AG04450 (cell line): ENCODE measurements around the gene TPCN2. TPM values are rescaled to one million over a fixed set of nuclear protein-coding genes. Genes with fewer than 3 reads are reported as not detected.

Experiments
- CTCF ChIA-PET: fragments of 300-600, 350-600 bp; formaldehyde crosslinking; extraction: SDS; loops from one replicate; lab custom pipeline; 2022; ENCODE audit warnings: antibody characterized with exemption, inconsistent platforms; lab: Charles Lee
- POLR2A ChIA-PET: fragments of 350-600 bp; formaldehyde crosslinking; extraction: SDS; loops from one replicate; lab custom pipeline; 2021; ENCODE audit warnings: antibody characterized with exemption, inconsistent platforms; lab: Yijun Ruan, JAX
- DNase-seq: peaks from one replicate; pipeline ENCODE4 v3.0.0-alpha.2; 2011; ENCODE audit warnings: low read depth, low spot score
- H3K27ac ChIP-seq: one replicate; pipeline ENCODE4 v1.5.1; 2012; ENCODE audit warnings: low read depth, low read length, control low read depth
- H3K27me3 ChIP-seq: one replicate; pipeline ENCODE4 v1.6.0; 2012; ENCODE audit warnings: low read length; ENCODE audit not compliant: control insufficient read depth, insufficient read depth
- H3K4me3 ChIP-seq: 2 replicates; pipeline ENCODE4 v1.5.1; 2011; ENCODE audit warnings: mild to moderate bottlenecking, low read depth, low read length, control low read depth
- H3K9me3 ChIP-seq: 2 replicates; pipeline ENCODE4 v1.5.1; 2012; ENCODE audit warnings: low read length; ENCODE audit not compliant: control insufficient read depth, insufficient read depth
- CTCF ChIP-seq: IDR thresholded peaks from 2 replicates; pipeline ENCODE4 v1.5.1; 2011; ENCODE audit warnings: low read depth, low read length, control low read depth, inconsistent platforms
- polyA plus RNA-seq: library from polyadenylated mRNA; depleted of rRNA; stranded (reverse); fragments of >200 nt; gene quantifications from 2 replicates; pipeline ENCODE4 v1.2.3, GENCODE V29; 2011

TPCN2 gene
- polyA plus RNA-seq, 1 experiment, result 6.4 TPM

- no peak overlapping the region for H3K27ac ChIP-seq
- DNase-seq, result no peak
- H3K9me3 ChIP-seq, result no peaks in the 10 kb centered on the region
- no peak for TF ChIP-seq CTCF
- ChIA-PET POLR2A (interaction anchor here (0.6 to 1.0 kb wide), 2 partner anchors 27 to 233 kb away, joined by 3 to 4 read pairs; no protein-coding TSS in a partner anchor), CTCF (interaction anchor here (2.6 kb wide), 1 partner anchor 9 kb away, joined by 12 read pairs; no protein-coding TSS in a partner anchor)
- no peak overlapping the region for H3K4me3 ChIP-seq
- peaks cover 4% of the 10 kb centered on the region for H3K27me3 ChIP-seq
Measured at GRCh38 chr11:69035150-69035945, 13.4 kb upstream of the TPCN2 start.

GRCh38 chr11:69035946-69036340, 12.8 kb upstream of the TPCN2 start:
- no peak overlapping the region for H3K4me3 ChIP-seq
- H3K27me3 ChIP-seq, result peaks cover 4% of the 10 kb centered on the region
- TF ChIP-seq CTCF, result no peak
- DNase-seq, result no peak
- no peaks in the 10 kb centered on the region for H3K9me3 ChIP-seq
- ChIA-PET POLR2A (interaction anchor here (1.0 kb wide), 1 partner anchor 27 kb away, joined by 4 read pairs; no protein-coding TSS in a partner anchor), CTCF (interaction anchor here (2.6 kb wide), 1 partner anchor 8 kb away, joined by 12 read pairs; no protein-coding TSS in a partner anchor)
- no peak overlapping the region for H3K27ac ChIP-seq

GRCh38 chr11:69037074-69037473, 11.7 kb upstream of the TPCN2 start:
- Histone ChIP-seq H3K9me3 (no peaks in the 10 kb centered on the region), H3K4me3 (no peak overlapping the region), H3K27me3 (no peaks in the 10 kb centered on the region), H3K27ac (no peak overlapping the region)
- no peak for TF ChIP-seq CTCF
- DNase-seq, result no peak
- POLR2A ChIA-PET, result interaction anchor here (0.8 kb wide), 1 partner anchor 23 kb away, joined by 4 read pairs; no protein-coding TSS in a partner anchor
- CTCF ChIA-PET, result no interaction called here

DNA sequence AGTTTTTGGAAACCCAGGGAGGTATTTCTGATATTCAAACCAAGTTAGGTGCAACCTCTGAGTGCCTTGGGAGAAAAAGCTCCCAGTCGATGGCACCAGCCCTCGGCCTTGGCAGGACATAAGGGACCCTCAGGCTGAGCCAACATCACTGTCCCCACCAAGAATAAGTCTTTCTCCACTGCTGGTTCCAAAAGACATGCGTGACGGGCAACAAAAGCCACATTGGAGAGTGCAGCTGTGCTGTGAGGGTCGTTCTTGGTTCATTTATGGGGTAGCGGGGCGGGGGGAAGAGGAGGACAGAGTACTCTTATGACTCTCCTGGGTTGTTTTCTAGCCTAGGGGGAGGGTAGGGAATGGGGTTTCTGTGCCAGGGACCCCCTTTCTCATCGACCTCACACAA, 11.2 kb upstream of the TPCN2 start:
- ChIA-PET CTCF (no interaction called here), POLR2A (interaction anchor here (0.8 kb wide), 1 partner anchor 24 kb away, joined by 4 read pairs; no protein-coding TSS in a partner anchor)
- no peak overlapping the region for H3K27ac ChIP-seq
- H3K9me3 ChIP-seq, result no peaks in the 10 kb centered on the region
- DNase-seq, result no peak
- H3K27me3 ChIP-seq, result no peaks in the 10 kb centered on the region
- TF ChIP-seq CTCF, result no peak
- H3K4me3 ChIP-seq, result no peak overlapping the region

GRCh38 chr11:69039501-69039900, 9.2 kb upstream of the TPCN2 start:
- ChIA-PET POLR2A (no interaction called here), CTCF (interaction anchor here (2.5 kb wide), 1 partner anchor 26 kb away, joined by 11 read pairs; the partner anchor contains the start of gene MRGPRF)
- Histone ChIP-seq H3K4me3 (no peak overlapping the region), H3K27ac (no peak overlapping the region), H3K9me3 (no peaks in the 10 kb centered on the region), H3K27me3 (no peaks in the 10 kb centered on the region)
- no peak for TF ChIP-seq CTCF
- DNase-seq, result no peak
